GM18861 (cell line): ENCODE data around the gene SYMPK.

ENCODE experiments used
- ATAC-seq: cut with Tn5 transposase; IDR thresholded peaks from one replicate; pipeline ENCODE4 v1.9.1; 2021; ENCODE audit not compliant: unreplicated experiment

The SYMPK gene

GRCh38 chr19:45826934-45827333 lies 36.0 kb downstream of the SYMPK start:
- no peak for ATAC-seq

DNA sequence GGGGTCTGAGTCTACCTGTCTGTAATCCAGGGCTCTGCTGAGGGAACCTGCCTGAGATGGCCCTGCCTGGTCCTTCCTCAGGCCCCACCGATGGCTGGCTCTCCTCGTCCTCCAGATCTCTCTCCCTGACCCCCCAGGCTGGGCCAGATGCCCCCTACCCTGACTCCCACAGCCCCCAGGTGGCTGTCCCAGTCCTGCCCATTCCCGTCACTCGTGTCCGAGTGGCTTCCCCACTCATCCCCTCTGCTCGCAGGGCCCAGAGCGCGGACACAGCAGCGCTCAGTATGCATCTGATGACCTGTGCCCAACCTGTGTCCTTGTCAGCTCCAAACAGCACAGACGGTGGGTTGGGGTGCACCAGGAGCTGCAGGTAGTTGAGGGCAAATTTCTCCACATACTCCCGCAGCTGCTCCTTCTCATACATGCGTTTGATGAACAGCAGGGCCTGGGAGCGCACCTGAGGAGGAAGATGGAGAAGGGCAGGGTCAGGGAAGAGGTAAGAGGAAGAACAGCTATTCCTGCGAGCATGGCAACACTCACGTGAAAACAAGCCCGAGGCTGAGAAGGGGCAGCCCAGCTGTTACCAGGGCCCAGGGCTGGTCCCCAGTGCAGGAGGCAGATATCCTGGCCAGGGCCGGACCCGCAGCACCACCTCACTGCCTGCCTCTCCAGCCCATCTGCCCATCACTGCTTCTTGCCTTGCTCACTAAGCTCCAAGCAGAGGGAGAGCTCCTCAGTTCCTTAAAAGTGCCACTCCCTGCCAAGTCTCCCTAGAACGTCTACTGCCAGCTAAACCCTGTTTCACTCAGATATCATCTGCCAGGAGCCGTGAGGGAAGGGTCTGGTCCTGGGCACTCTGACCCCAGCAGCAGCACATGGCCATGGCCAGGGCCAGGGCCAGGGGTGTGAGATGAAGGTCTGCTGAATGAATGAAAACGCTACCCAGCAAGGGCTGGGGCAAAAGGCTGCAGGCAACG lies 36.7 kb downstream of the SYMPK start:
- ATAC-seq: no peak

GRCh38 chr19:45825263-45825605 lies 37.7 kb downstream of the SYMPK start:
- ATAC-seq: no peak

GRCh38 chr19:45824531-45825262 lies 38.2 kb downstream of the SYMPK start:
- ATAC-seq: no peak

DNA sequence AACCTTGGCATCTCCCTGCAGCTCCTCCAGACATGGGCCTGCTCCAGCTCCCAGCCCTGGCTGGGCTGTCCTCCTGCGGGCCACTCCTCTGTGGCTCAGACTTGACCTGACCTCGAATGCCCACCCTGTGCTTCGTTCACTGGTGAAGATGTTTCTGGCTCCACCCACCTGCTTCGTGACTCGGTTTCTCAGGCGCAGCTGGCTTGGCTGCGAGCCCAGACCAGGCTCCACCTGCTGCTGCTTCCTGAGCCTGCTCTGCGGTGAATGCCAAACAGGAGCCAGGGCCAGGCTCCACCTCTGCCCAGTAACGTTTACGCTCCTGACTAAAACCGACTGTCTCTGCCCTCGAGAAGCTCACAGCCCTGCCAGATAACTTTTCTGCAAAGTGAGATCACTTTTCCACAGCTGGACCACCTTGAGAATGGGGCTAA lies 38.9 kb downstream of the SYMPK start:
- no peak for ATAC-seq

DNA sequence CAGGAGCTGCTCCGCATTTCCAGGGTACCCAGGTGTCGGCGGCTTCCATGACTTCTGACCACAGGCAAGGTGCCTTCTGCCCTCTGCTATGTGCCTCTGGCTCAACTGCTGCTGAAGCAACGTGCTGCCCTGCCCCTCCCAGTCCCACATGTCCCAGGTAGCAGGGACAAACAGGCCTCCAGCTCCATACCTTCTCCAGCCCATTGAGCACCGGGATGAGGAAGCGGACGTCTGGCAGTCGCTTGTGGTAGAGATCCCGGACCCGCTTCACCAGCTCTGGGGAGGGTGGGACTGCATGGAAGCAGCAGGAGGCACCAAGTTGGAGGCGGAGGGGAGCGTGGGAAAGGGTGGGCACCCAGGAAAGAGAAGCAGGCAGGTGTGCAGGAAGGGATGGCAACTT lies 39.8 kb downstream of the SYMPK start:
- no peak for ATAC-seq

DNA sequence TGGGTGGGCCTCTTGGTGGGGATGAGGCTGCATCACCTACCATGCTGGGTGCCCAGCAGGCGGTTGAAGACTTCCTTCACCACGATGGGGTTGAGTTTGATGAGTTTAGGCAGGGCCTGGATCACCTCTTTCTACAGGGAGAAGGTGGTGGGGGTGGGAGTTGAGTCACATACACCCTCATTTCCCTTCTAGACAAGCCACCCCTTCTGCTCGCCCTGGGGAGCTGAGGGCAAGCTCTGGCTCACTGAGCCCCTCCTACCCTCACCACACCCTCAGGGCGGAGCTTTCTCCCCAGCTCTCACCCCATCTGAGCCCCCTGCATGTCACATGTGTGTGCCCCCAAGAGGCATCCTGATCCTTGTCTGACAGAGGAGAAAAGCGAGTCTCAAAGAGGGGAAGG lies 40.2 kb downstream of the SYMPK start:
- ATAC-seq: no peak

DNA sequence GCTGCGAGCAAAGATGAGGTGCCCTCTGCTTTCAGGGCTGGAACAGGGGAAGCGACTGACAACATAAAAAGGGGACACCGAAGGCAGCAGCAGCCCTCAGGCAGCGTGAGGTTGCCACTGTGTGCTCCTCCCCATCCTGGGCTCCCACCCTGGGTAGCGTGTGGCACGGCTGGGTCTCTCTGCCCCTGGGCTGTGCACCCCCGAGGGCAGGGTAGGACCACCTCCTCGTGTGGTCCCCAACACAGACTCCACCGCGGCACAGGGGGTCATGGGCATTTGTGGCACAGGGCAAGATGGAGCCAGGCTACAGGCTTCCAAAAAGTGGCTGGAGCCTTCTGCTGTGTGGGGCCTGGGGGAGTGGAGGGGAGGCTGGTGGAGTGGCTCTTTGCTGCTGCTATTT lies 41.4 kb downstream of the SYMPK start:
- no peak for ATAC-seq

DNA sequence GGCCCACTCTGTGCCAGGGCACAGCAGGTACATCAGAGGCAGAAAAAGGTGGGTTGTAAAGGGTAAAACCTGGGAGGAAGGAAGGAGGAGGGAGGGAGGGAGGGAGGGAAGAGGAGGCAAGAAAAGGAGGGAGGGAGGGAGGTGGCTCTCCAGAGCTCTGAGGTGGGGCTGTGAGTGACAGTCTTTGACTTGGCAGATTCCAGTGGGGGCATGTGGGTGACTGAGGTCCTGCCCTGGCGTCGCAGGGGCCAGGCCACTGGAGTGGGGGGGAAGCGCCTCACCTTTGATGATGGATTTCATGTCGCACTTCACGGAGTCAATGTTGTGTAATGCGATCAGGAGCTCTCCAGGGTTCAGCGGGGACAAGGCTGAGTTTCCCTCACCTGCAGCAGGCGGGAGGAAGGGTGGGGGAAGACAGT lies 41.8 kb downstream of the SYMPK start:
- no peak for ATAC-seq

- no peak for ATAC-seq
These were observed 42.4 kb downstream of the SYMPK start for GRCh38 chr19:45820413-45821102.

- no peak for ATAC-seq
These were observed 43.2 kb downstream of the SYMPK start for GRCh38 chr19:45819769-45820168.

GRCh38 chr19:45817725-45818301 lies 45.1 kb downstream of the SYMPK start:
- no peak for ATAC-seq

DNA sequence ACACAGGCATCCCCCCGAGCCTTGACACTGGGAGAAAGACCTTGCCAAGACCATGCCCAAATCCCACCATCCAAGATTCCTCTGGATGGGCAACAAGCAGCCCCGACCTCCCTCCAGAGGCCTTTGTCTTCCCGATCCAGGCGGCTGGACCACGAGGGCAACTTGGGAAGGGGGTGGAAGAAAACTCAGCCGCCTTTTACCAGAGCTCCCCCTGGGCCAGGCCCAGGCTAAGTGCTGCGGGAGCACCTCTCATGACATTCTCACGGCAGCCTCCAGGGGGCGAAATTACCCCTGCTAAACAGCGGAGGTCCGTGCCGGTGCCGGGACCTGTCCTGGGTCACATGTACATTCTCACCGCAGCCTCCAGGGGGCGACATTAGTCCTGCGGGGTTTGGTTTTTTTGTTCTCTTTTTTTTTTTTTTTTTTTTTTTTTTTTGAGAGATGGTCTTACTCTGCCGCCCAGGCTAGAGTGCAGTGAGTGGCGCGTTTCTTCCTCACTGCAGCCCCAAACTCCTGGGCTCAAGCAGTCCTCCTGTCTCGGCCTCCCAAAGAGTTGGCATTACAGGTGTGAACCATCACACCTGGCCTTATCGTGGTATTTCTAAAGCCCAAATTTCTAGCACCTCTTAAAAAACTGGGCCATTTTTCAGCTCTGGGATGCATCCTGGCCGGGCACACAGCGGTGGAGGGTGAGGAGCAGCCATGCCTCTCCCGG lies 45.8 kb downstream of the SYMPK start:
- ATAC-seq: peak; percentile 76

GRCh38 chr19:45816236-45817009 lies 46.5 kb downstream of the SYMPK start:
- ATAC-seq: no peak

GRCh38 chr19:45815481-45816216 lies 47.3 kb downstream of the SYMPK start:
- ATAC-seq: no peak

GRCh38 chr19:45814851-45815480 lies 48.0 kb downstream of the SYMPK start, which contains the start of gene RSPH6A:
Gene RSPH6A, minus strand, starts transcription at chr19:45815308. Its CDS starts 132 bp downstream, at chr19:45815176.
- ATAC-seq: no peak

DNA sequence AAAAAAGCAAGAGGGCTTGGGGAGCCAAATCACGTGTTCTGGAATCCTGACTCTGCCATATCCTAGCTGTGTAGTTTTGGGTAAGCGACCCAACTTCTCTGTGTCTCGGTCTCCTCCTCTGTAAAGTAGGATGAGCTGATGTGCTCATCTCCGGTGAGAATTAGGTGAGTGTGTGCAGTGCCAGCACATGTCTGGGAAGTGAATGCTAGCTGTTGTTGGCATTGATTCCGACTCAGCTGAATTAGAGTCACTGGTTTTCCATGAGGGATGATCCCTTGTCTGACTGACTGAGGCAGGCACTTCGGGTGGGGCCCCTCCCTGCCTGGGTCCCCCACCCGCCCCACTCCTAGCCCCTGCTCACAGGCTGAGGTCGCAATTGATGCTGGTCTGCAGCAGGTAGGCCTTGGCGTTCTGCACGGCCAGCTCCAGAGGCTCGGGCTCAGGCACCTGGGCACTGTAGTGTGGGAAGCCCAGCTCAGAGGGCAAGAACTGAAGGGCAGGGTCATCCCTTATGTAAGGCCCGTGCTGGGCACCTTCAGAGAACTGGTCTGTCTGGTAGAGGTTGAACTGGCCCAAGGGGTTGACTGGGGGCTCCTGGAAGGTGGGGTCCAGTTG lies 48.7 kb downstream of the SYMPK start:
- ATAC-seq: no peak

- no peak for ATAC-seq
These were observed 50.6 kb downstream of the SYMPK start for GRCh38 chr19:45812297-45812696.
